ENCODE data around the gene POLE4.

The POLE4 gene

GRCh38 chr2:74939919-74940812 is 18.3 kb upstream of the POLE4 start:
- DNase-seq (ENCODE audit: low read depth in 2 of 2) = no peak

GRCh38 chr2:74941284-74941683 is 17.2 kb upstream of the POLE4 start:
- DNase-seq (ENCODE audit: low read depth in 2 of 2) = no peak

- DNase-seq (ENCODE audit: low read depth in 2 of 2) = no peak
These were observed 16.2 kb upstream of the POLE4 start for GRCh38 chr2:74942263-74942662.

- DNase-seq (ENCODE audit: low read depth in 2 of 2) = no peak
These were observed 13.3 kb upstream of the POLE4 start for GRCh38 chr2:74944987-74945787.

GRCh38 chr2:74945788-74946331 is 12.6 kb upstream of the POLE4 start:
- no peak for DNase-seq (ENCODE audit: low read depth in 2 of 2)

GRCh38 chr2:74947703-74948102 is 10.7 kb upstream of the POLE4 start:
- DNase-seq (ENCODE audit: low read depth in 2 of 2) = no peak

GRCh38 chr2:74948779-74949178 is 9.7 kb upstream of the POLE4 start:
- DNase-seq (ENCODE audit: low read depth in 2 of 2) = no peak

GRCh38 chr2:74951211-74951754 is 7.2 kb upstream of the POLE4 start:
- DNase-seq (ENCODE audit: low read depth in 2 of 2) = no peak

- DNase-seq (ENCODE audit: low read depth in 2 of 2) = no peak
These were observed 5.9 kb upstream of the POLE4 start for GRCh38 chr2:74952575-74952974.

GRCh38 chr2:74953796-74954499 is 4.5 kb upstream of the POLE4 start:
- DNase-seq (ENCODE audit: low read depth in 2 of 2) = no peak

GRCh38 chr2:74954500-74954874 is 4.0 kb upstream of the POLE4 start:
- no peak for DNase-seq (ENCODE audit: low read depth in 2 of 2)

GRCh38 chr2:74957886-74958273 is 563 bp upstream of the POLE4 start:
- no peak for DNase-seq (ENCODE audit: low read depth in 2 of 2)

- DNase-seq (ENCODE audit: low read depth in 2 of 2) = no peak
These were observed 786 bp downstream of the POLE4 start for GRCh38 chr2:74959106-74959751.

GRCh38 chr2:74966887-74967286 is 8.4 kb downstream of the POLE4 start:
- no peak for DNase-seq (ENCODE audit: low read depth in 2 of 2)

GRCh38 chr2:74975016-74975415 is 16.6 kb downstream of the POLE4 start:
- DNase-seq (ENCODE audit: low read depth in 2 of 2) = no peak

- no peak for DNase-seq (ENCODE audit: low read depth in 2 of 2)
These were observed 21.4 kb downstream of the POLE4 start for GRCh38 chr2:74979844-74980243.

GRCh38 chr2:74982577-74982976 is 24.1 kb downstream of the POLE4 start:
- DNase-seq (ENCODE audit: low read depth in 2 of 2) = no peak

GRCh38 chr2:74983631-74984392 is 25.4 kb downstream of the POLE4 start:
- no peak for DNase-seq (ENCODE audit: low read depth in 2 of 2)

GRCh38 chr2:74984947-74985637 is 26.6 kb downstream of the POLE4 start:
- no peak for DNase-seq (ENCODE audit: low read depth in 2 of 2)

Data from stimulated activated CD4-positive, alpha-beta T cell treated with anti-CD3 and anti-CD28 coated beads, Interleukin-1b, Interleukin-23, amount 100 ng/mL, for 1 hour (primary cell).